Measurements from ENCODE around the gene ANKRD60.

ANKRD60 gene

GRCh38 chr20:58213716-58214115, 14.7 kb downstream of the ANKRD60 start:
- H3K36me3 ChIP-seq = no peaks in the 10 kb centered on the region
- TF ChIP-seq CTCF (IDR thresholded peaks at IDR 0.05) = no peak
- peaks cover 0 to 9% (median 5%) of the 10 kb centered on the region in 4 donors for H3K4me1 ChIP-seq
- H3K27ac ChIP-seq = no peak overlapping the region
- intact Hi-C loops (cut with DNase I; ENCODE audit: low total_unique reads) = loop anchor here (5.0 to 10.0 kb wide), 2 partner anchors 706 to 829 kb away; no protein-coding TSS in a partner anchor
- peaks cover 0 to 1% (median 0%) of the 10 kb centered on the region in 3 donors for H3K9me3 ChIP-seq
- H3K4me3 ChIP-seq = no peak overlapping the region
- peaks cover 0 to 34% of the 10 kb centered on the region in 2 donors for H3K27me3 ChIP-seq
- no peak for DNase-seq

- H3K36me3 ChIP-seq = no peaks in the 10 kb centered on the region
- no peak overlapping the region for H3K4me3 ChIP-seq
- no peak for DNase-seq
- no peak for TF ChIP-seq CTCF (IDR thresholded peaks at IDR 0.05)
- H3K27me3 ChIP-seq = peaks cover 0 to 30% of the 10 kb centered on the region in 2 donors
- no peak overlapping the region for H3K27ac ChIP-seq
- peaks cover 0 to 9% (median 5%) of the 10 kb centered on the region in 4 donors for H3K4me1 ChIP-seq
- no peaks in the 10 kb centered on the region for H3K9me3 ChIP-seq
- intact Hi-C loops (cut with DNase I; ENCODE audit: low total_unique reads) = loop anchor here (5.0 to 10.0 kb wide), 2 partner anchors 706 to 828 kb away; no protein-coding TSS in a partner anchor
Observed at GRCh38 chr20:58213121-58213520, 15.3 kb downstream of the ANKRD60 start.

- DNase-seq = no peak
- Histone ChIP-seq H3K4me3 (no peak overlapping the region), H3K9me3 (no peaks in the 10 kb centered on the region), H3K4me1 (peaks cover 0 to 9% (median 5%) of the 10 kb centered on the region in 4 donors), H3K27me3 (peaks cover 0 to 30% of the 10 kb centered on the region in 2 donors), H3K36me3 (no peaks in the 10 kb centered on the region), H3K27ac (no peak overlapping the region)
- TF ChIP-seq CTCF (IDR thresholded peaks at IDR 0.05) = no peak
- intact Hi-C loops (cut with DNase I; ENCODE audit: low total_unique reads) = loop anchor here (5.0 to 10.0 kb wide), 2 partner anchors 705 to 828 kb away; no protein-coding TSS in a partner anchor
Observed at GRCh38 chr20:58212636-58213035, 15.8 kb downstream of the ANKRD60 start.

- Histone ChIP-seq H3K9me3 (no peaks in the 10 kb centered on the region), H3K36me3 (no peaks in the 10 kb centered on the region), H3K4me1 (peaks cover 0 to 9% (median 2%) of the 10 kb centered on the region in 4 donors), H3K27me3 (peaks cover 0 to 27% of the 10 kb centered on the region in 2 donors), H3K27ac (no peak overlapping the region), H3K4me3 (no peak overlapping the region)
- no peak for DNase-seq
- intact Hi-C loops (cut with DNase I; ENCODE audit: low total_unique reads) = loop anchor here (1.0 to 10.0 kb wide), 4 partner anchors 610 to 826 kb away; no protein-coding TSS in a partner anchor
- TF ChIP-seq CTCF (IDR thresholded peaks at IDR 0.05) = no peak
Observed at GRCh38 chr20:58210398-58210747, 18.1 kb downstream of the ANKRD60 start.

DNA sequence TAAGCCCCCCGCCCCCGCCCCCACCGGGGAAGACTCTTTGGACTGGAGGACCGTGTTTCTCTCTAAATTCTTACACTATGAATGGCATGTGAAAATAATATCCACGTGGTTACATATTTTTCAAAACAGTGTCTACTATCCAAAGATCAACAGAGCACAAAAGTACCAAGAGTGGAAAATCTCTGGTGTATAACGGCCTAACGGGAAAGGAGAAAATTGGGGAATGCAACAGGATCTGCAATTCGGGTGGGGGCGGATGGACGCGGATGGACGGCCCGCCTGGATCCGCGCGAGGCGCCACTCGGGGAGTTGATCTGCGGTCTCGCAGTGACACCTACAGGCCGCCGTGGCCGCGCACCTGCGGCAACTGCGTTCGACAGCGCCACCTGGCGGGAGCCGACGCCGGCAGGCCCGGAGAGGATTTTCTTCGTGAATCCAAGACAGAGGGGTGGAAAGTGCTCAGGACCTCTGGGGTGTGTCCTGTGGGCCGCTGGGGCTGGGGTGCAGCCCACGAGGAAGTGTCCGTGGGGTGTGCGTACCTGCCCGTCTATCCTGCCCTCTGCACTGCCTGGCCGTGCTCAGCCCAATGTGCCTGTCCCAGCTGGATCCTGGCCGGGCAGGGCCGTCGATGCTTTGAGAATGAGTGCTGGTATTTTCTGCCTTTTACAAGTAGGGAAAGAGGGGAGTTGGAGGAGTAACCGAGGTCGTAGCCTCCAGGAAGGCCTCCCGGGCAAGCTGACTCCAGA, 18.6 kb downstream of the ANKRD60 start:
- TF ChIP-seq CTCF (IDR thresholded peaks at IDR 0.05) = peak; percentile 100
- Histone ChIP-seq H3K9me3 (no peaks in the 10 kb centered on the region), H3K27me3 (peaks cover 0 to 21% of the 10 kb centered on the region in 2 donors), H3K36me3 (no peaks in the 10 kb centered on the region), H3K4me1 (peaks cover 0 to 9% (median 2%) of the 10 kb centered on the region in 4 donors), H3K4me3 (no peak overlapping the region), H3K27ac (peak overlapping the region in 1 of 2 donors; percentile 18)
- intact Hi-C loops (cut with DNase I; ENCODE audit: low total_unique reads) = loop anchor here (1.0 to 10.0 kb wide), 5 partner anchors 610 to 825 kb away; no protein-coding TSS in a partner anchor
- DNase-seq = peak; percentile 69 to 86

All from tibial artery (tissue), 4 donors.